HEK293 (cell line): ENCODE data around the gene RASL10B.

Experiments
- GFI1B ChIP-seq: fragments of 450-650 bp; formaldehyde crosslinking; IDR thresholded peaks from 2 replicates; pipeline ENCODE4 v1.5.1; 2016; ENCODE audit warnings: missing biosample characterization, missing genetic modification characterization
- INSM2 ChIP-seq: fragments of 450-650 bp; formaldehyde crosslinking; IDR thresholded peaks from 2 replicates; pipeline ENCODE4 v1.5.1; 2016; ENCODE audit warnings: missing biosample characterization, missing genetic modification characterization
- KLF1 ChIP-seq: fragments of 450-650 bp; formaldehyde crosslinking; IDR thresholded peaks from 2 replicates; pipeline ENCODE4 v1.5.1; 2016; ENCODE audit warnings: missing biosample characterization, missing genetic modification characterization
- MYNN ChIP-seq: fragments of 450-650 bp; formaldehyde crosslinking; IDR thresholded peaks from 2 replicates; pipeline ENCODE4 v1.5.1; 2016; ENCODE audit warnings: missing biosample characterization, missing genetic modification characterization, borderline replicate concordance
- TCF7L2 ChIP-seq: IDR thresholded peaks from 2 replicates; pipeline ENCODE4 v1.6.1; 2011; ENCODE audit warnings: low read depth, mild to moderate bottlenecking, inconsistent platforms, low read length, moderate library complexity, borderline replicate concordance
- WT1 ChIP-seq: fragments of 450-650 bp; formaldehyde crosslinking; IDR thresholded peaks from 2 replicates; pipeline ENCODE4 v1.5.1; 2016; ENCODE audit warnings: missing biosample characterization, missing genetic modification characterization
- ZBTB7A ChIP-seq: fragments of 450-650 bp; formaldehyde crosslinking; IDR thresholded peaks from 2 replicates; pipeline ENCODE4 v1.5.1; 2016; ENCODE audit warnings: low read depth, missing biosample characterization, missing genetic modification characterization
- ZFP3 ChIP-seq: fragments of 450-650 bp; formaldehyde crosslinking; IDR thresholded peaks from 2 replicates; pipeline ENCODE4 v1.5.1; 2016; ENCODE audit warnings: low read depth, missing biosample characterization, missing genetic modification characterization
- ZFP41 ChIP-seq: fragments of 450-650 bp; formaldehyde crosslinking; IDR thresholded peaks from 2 replicates; pipeline ENCODE4 v1.5.1; 2016; ENCODE audit warnings: missing biosample characterization, missing genetic modification characterization, borderline replicate concordance
- ZNF10 ChIP-seq: fragments of 450-650 bp; formaldehyde crosslinking; IDR thresholded peaks from 2 replicates; pipeline ENCODE4 v1.5.1; 2017; ENCODE audit warnings: missing biosample characterization, missing genetic modification characterization
- ZNF138 ChIP-seq: fragments of 450-650 bp; formaldehyde crosslinking; IDR thresholded peaks from 2 replicates; pipeline ENCODE4 v1.5.1; 2016; ENCODE audit warnings: missing biosample characterization, missing genetic modification characterization, borderline replicate concordance
- ZNF146 ChIP-seq: fragments of 450-650 bp; formaldehyde crosslinking; IDR thresholded peaks from 2 replicates; pipeline ENCODE4 v1.5.1; 2016; ENCODE audit warnings: missing biosample characterization, missing genetic modification characterization
- ZNF184 ChIP-seq: fragments of 450-650 bp; IDR thresholded peaks from 2 replicates; pipeline ENCODE4 v1.5.1; 2018; ENCODE audit warnings: missing biosample characterization, mild to moderate bottlenecking, missing genetic modification characterization
- ZNF211 ChIP-seq: fragments of 450-650 bp; formaldehyde crosslinking; IDR thresholded peaks from 2 replicates; pipeline ENCODE4 v1.5.1; 2016; ENCODE audit warnings: low read depth, missing biosample characterization, missing genetic modification characterization
- ZNF239 ChIP-seq: fragments of 450-650 bp; formaldehyde crosslinking; IDR thresholded peaks from 2 replicates; pipeline ENCODE4 v1.5.1; 2016; ENCODE audit warnings: missing biosample characterization, missing genetic modification characterization
- ZNF26 ChIP-seq: fragments of 450-650 bp; formaldehyde crosslinking; IDR thresholded peaks from 2 replicates; pipeline ENCODE4 v1.5.1; 2016; ENCODE audit warnings: missing biosample characterization, missing genetic modification characterization
- ZNF335 ChIP-seq: fragments of 450-650 bp; formaldehyde crosslinking; conservative IDR thresholded peaks from 2 replicates; pipeline ENCODE4 v1.5.1; 2016; ENCODE audit warnings: missing biosample characterization, missing genetic modification characterization
- ZNF362 ChIP-seq: fragments of 450-650 bp; formaldehyde crosslinking; IDR thresholded peaks from 2 replicates; pipeline ENCODE4 v1.5.1; 2016; ENCODE audit warnings: missing biosample characterization, missing genetic modification characterization
- ZNF37A ChIP-seq: fragments of 450-650 bp; IDR thresholded peaks from 2 replicates; pipeline ENCODE4 v1.5.1; 2018; ENCODE audit warnings: missing biosample characterization, missing genetic modification characterization
- ZNF416 ChIP-seq: fragments of 450-650 bp; formaldehyde crosslinking; IDR thresholded peaks from 2 replicates; pipeline ENCODE4 v1.5.1; 2016; ENCODE audit warnings: missing biosample characterization, missing genetic modification characterization
- ZNF423 ChIP-seq: fragments of 450-650 bp; formaldehyde crosslinking; IDR thresholded peaks from 2 replicates; pipeline ENCODE4 v1.5.1; 2016; ENCODE audit warnings: missing biosample characterization, missing genetic modification characterization
- ZNF488 ChIP-seq: fragments of 450-650 bp; formaldehyde crosslinking; IDR thresholded peaks from 2 replicates; pipeline ENCODE4 v1.5.1; 2016; ENCODE audit warnings: missing biosample characterization, missing genetic modification characterization
- ZNF518A ChIP-seq: fragments of 450-650 bp; formaldehyde crosslinking; conservative IDR thresholded peaks from 2 replicates; pipeline ENCODE4 v1.5.1; 2016; ENCODE audit warnings: low read depth, missing biosample characterization, missing genetic modification characterization
- ZNF549 ChIP-seq: fragments of 450-650 bp; IDR thresholded peaks from 2 replicates; pipeline ENCODE4 v1.5.1; 2018; ENCODE audit warnings: missing biosample characterization, missing genetic modification characterization, mild to moderate bottlenecking, inconsistent platforms, moderate library complexity
- ZNF792 ChIP-seq: fragments of 450-650 bp; formaldehyde crosslinking; IDR thresholded peaks from 2 replicates; pipeline ENCODE4 v1.5.1; 2016; ENCODE audit warnings: missing biosample characterization, missing genetic modification characterization
- TF ChIP-seq, protein P1 (sequence below): sonication (generic); formaldehyde crosslinking; IDR thresholded peaks from 2 replicates; pipeline ENCODE4 v1.8.1; 2022; ENCODE audit warnings: mild to moderate bottlenecking, moderate library complexity, missing genetic modification reagents
- TF ChIP-seq, protein P2 (sequence below): fragments of 450-650 bp; formaldehyde crosslinking; IDR thresholded peaks from 2 replicates; pipeline ENCODE4 v1.5.1; 2016; ENCODE audit warnings: missing biosample characterization, missing genetic modification characterization, borderline replicate concordance

RASL10B gene

GRCh38 chr17:35726127-35726952, 5.1 kb upstream of the RASL10B start (continued):
- no peak for TF ChIP-seq ZNF518A (tag by site-specific recombination)
- no peak for TF ChIP-seq ZNF362 (tag by site-specific recombination)
- no peak for TF ChIP-seq ZNF488 (tag by site-specific recombination)
- no peak for TF ChIP-seq KLF1
- no peak for TF ChIP-seq ZNF549
- no peak for TF ChIP-seq ZNF239 (tag by site-specific recombination)
- no peak for TF ChIP-seq GFI1B (tag by site-specific recombination)
- TF ChIP-seq ZNF416 (tag by site-specific recombination) = no peak
- TF ChIP-seq ZNF138 = no peak
- no peak for TF ChIP-seq WT1 (tag by site-specific recombination)
- peak; percentile 92 for TF ChIP-seq ZNF423 (tag by site-specific recombination)
- TF ChIP-seq MYNN (tag by site-specific recombination) = no peak
- peak; percentile 80 for TF ChIP-seq ZNF184 (tag by site-specific recombination)
- 0 out of 2 replicates have a peak, but pooled peaks have one; percentile 28 for TF ChIP-seq ZNF37A
- TF ChIP-seq ZNF26 = no peak
- no peak for TF ChIP-seq ZFP3 (tag by site-specific recombination)
- no peak for TF ChIP-seq ZFP41 (tag by site-specific recombination)
- no peak for TF ChIP-seq TCF7L2
- peak; percentile 47 for TF ChIP-seq ZNF335 (tag by site-specific recombination)
- no peak for TF ChIP-seq ZNF792 (tag by site-specific recombination)
- TF ChIP-seq ZNF146 (tag by site-specific recombination) = no peak
- no peak for TF ChIP-seq ZBTB7A
- TF ChIP-seq, protein P1, sequence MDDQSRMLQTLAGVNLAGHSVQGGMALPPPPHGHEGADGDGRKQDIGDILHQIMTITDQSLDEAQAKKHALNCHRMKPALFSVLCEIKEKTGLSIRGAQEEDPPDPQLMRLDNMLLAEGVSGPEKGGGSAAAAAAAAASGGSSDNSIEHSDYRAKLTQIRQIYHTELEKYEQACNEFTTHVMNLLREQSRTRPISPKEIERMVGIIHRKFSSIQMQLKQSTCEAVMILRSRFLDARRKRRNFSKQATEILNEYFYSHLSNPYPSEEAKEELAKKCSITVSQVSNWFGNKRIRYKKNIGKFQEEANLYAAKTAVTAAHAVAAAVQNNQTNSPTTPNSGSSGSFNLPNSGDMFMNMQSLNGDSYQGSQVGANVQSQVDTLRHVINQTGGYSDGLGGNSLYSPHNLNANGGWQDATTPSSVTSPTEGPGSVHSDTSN = no peak
- no peak for TF ChIP-seq ZNF211
- TF ChIP-seq INSM2 (tag by site-specific recombination) = no peak
- TF ChIP-seq ZNF10 (tag by site-specific recombination) = no peak
- TF ChIP-seq, protein P2, sequence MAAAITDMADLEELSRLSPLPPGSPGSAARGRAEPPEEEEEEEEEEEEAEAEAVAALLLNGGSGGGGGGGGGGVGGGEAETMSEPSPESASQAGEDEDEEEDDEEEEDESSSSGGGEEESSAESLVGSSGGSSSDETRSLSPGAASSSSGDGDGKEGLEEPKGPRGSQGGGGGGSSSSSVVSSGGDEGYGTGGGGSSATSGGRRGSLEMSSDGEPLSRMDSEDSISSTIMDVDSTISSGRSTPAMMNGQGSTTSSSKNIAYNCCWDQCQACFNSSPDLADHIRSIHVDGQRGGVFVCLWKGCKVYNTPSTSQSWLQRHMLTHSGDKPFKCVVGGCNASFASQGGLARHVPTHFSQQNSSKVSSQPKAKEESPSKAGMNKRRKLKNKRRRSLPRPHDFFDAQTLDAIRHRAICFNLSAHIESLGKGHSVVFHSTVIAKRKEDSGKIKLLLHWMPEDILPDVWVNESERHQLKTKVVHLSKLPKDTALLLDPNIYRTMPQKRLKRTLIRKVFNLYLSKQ = no peak
